Neural cell (in vitro differentiated cells): ENCODE data around the gene GAB2. TPM values are rescaled to one million over a fixed set of nuclear protein-coding genes. Genes with fewer than 3 reads are reported as not detected.

Experiments
- H2AFZ ChIP-seq: fragments of 200-600, 300-800 bp; sonication (generic), shearing (Covaris generic); 2 replicates; pipeline ENCODE4 v1.6.0; 2014; ENCODE audit warnings: low read depth, mild to moderate bottlenecking, antibody characterized with exemption, low read length, moderate library complexity
- H3F3A ChIP-seq: fragments of 200-600 bp; shearing (Covaris generic); 2 replicates; pipeline ENCODE4 v1.6.1; 2016; ENCODE audit warnings: mild to moderate bottlenecking, moderate library complexity, mixed read lengths, antibody characterized with exemption, low read length; ENCODE audit not compliant: insufficient read depth, poor library complexity, severe bottlenecking
- H3K27ac ChIP-seq: fragments of 200-600, 300-800 bp; sonication (generic), shearing (Covaris generic); 2 replicates; pipeline ENCODE4 v1.5.1; 2014; ENCODE audit warnings: mild to moderate bottlenecking, low read length, moderate library complexity
- H3K27me3 ChIP-seq: fragments of 300-800, 200-600 bp; sonication (generic), shearing (Covaris generic); 2 replicates; pipeline ENCODE4 v1.6.0; 2014; ENCODE audit warnings: mild to moderate bottlenecking, low read depth, low read length, moderate library complexity; ENCODE audit not compliant: insufficient read depth
- H3K36me3 ChIP-seq: fragments of 300-800, 200-600 bp; sonication (generic), shearing (Covaris generic); 2 replicates; pipeline ENCODE4 v1.5.1; 2014; ENCODE audit warnings: mild to moderate bottlenecking, antibody characterized with exemption, low read length, moderate library complexity; ENCODE audit not compliant: insufficient read depth
- H3K4me2 ChIP-seq: fragments of 300-800, 200-600 bp; sonication (generic), shearing (Covaris generic); 2 replicates; pipeline ENCODE4 v1.6.0; 2014; ENCODE audit warnings: mild to moderate bottlenecking, low read length
- H3K4me3 ChIP-seq: fragments of 300-800, 200-600 bp; sonication (generic), shearing (Covaris generic); 2 replicates; pipeline ENCODE4 v1.5.1; 2014; ENCODE audit warnings: mild to moderate bottlenecking, low read length, moderate library complexity
- H3K79me2 ChIP-seq: fragments of 200-600 bp; shearing (Covaris generic); replicated peaks from 2 replicates; pipeline ENCODE4 v1.6.0; 2014; ENCODE audit warnings: mild to moderate bottlenecking, low read length, moderate library complexity; ENCODE audit not compliant: insufficient read depth
- H3K9ac ChIP-seq: fragments of 300-800, 200-600 bp; sonication (generic), shearing (Covaris generic); 2 replicates; pipeline ENCODE4 v1.6.1; 2016; ENCODE audit warnings: mild to moderate bottlenecking, low read length, mixed read lengths
- H3K9me2 ChIP-seq: fragments of 200-600 bp; shearing (Covaris generic); 2 replicates; pipeline ENCODE4 v1.6.1; 2016; ENCODE audit warnings: mild to moderate bottlenecking, low read length, mixed read lengths; ENCODE audit not compliant: insufficient read depth
- H3K9me3 ChIP-seq: fragments of 200-600, 300-800 bp; sonication (generic), shearing (Covaris generic); 2 replicates; pipeline ENCODE4 v1.6.1; 2016; ENCODE audit warnings: mild to moderate bottlenecking, mixed run types, low read length, moderate library complexity, mixed read lengths
- H4K20me1 ChIP-seq: fragments of 200-600 bp; shearing (Covaris generic); 2 replicates; pipeline ENCODE4 v1.6.1; 2016; ENCODE audit warnings: mild to moderate bottlenecking, mixed run types; ENCODE audit not compliant: insufficient read depth
- EP300 ChIP-seq: fragments of 450-650 bp; conservative IDR thresholded peaks from 2 replicates; pipeline ENCODE4 v1.6.1; 2014; ENCODE audit warnings: antibody characterized with exemption, mild to moderate bottlenecking, moderate library complexity; ENCODE audit not compliant: poor library complexity, severe bottlenecking
- EZH2 ChIP-seq: fragments of 200-600, 300-800 bp; shearing (Covaris generic), sonication (generic); IDR thresholded peaks from 2 replicates; pipeline ENCODE4 v1.6.1; 2014; ENCODE audit warnings: antibody characterized with exemption, low read length, borderline replicate concordance, mild to moderate bottlenecking; ENCODE audit not compliant: insufficient read depth, poor library complexity, severe bottlenecking
- MXI1 ChIP-seq: fragments of 450-650 bp; conservative IDR thresholded peaks from 2 replicates; pipeline ENCODE4 v1.6.1; 2014; ENCODE audit warnings: antibody characterized with exemption, mild to moderate bottlenecking; ENCODE audit not compliant: poor library complexity, severe bottlenecking
- POLR2AphosphoS5 ChIP-seq: IDR thresholded peaks from 2 replicates; pipeline ENCODE4 v1.6.1; 2012
- RAD21 ChIP-seq: fragments of 450-650 bp; conservative IDR thresholded peaks from 2 replicates; pipeline ENCODE4 v1.6.1; 2014; ENCODE audit warnings: antibody characterized with exemption, mild to moderate bottlenecking, moderate library complexity
- REST ChIP-seq: IDR thresholded peaks from 2 replicates; pipeline ENCODE4 v1.6.1; 2012; ENCODE audit warnings: borderline replicate concordance
- SMC3 ChIP-seq: fragments of 450-650 bp; conservative IDR thresholded peaks from 2 replicates; pipeline ENCODE4 v1.6.1; 2014; ENCODE audit warnings: antibody characterized with exemption, mild to moderate bottlenecking, moderate library complexity; ENCODE audit not compliant: poor library complexity
- TAF1 ChIP-seq: IDR thresholded peaks from 2 replicates; pipeline ENCODE4 v1.6.1; 2012; ENCODE audit warnings: low read depth
- polyA plus RNA-seq: library from polyadenylated mRNA; depleted of rRNA; stranded (reverse); fragments of >200 nt; gene quantifications from 2 replicates; pipeline ENCODE4 v1.2.3, GENCODE V29; 2014
- TF ChIP-seq, protein P1 (sequence below): fragments of 450-650 bp; IDR thresholded peaks from 2 replicates; pipeline ENCODE4 v1.5.1; 2014; ENCODE audit warnings: antibody characterized with exemption, mild to moderate bottlenecking, moderate library complexity; ENCODE audit not compliant: poor library complexity, severe bottlenecking

Gene GAB2
- polyA plus RNA-seq, 1 donor from 2014 or later = 21.9 TPM

GRCh38 chr11:78449866-78450265 lies 32.2 kb upstream of the GAB2 start:
- Histone ChIP-seq H3K79me2 (no peaks in the 10 kb centered on the region), H2AFZ (no peak overlapping the region), H3K9ac (no peak overlapping the region), H3K4me2 (no peak overlapping the region), H3K4me3 (no peak overlapping the region), H3K27ac (no peak overlapping the region), H4K20me1 (no peaks in the 10 kb centered on the region), H3K9me2 (no peaks in the 10 kb centered on the region), H3K27me3 (no peaks in the 10 kb centered on the region), H3K36me3 (no peaks in the 10 kb centered on the region), H3F3A (no peaks in the 10 kb centered on the region), H3K9me3 (no peaks in the 10 kb centered on the region)
- TF ChIP-seq, protein P1, sequence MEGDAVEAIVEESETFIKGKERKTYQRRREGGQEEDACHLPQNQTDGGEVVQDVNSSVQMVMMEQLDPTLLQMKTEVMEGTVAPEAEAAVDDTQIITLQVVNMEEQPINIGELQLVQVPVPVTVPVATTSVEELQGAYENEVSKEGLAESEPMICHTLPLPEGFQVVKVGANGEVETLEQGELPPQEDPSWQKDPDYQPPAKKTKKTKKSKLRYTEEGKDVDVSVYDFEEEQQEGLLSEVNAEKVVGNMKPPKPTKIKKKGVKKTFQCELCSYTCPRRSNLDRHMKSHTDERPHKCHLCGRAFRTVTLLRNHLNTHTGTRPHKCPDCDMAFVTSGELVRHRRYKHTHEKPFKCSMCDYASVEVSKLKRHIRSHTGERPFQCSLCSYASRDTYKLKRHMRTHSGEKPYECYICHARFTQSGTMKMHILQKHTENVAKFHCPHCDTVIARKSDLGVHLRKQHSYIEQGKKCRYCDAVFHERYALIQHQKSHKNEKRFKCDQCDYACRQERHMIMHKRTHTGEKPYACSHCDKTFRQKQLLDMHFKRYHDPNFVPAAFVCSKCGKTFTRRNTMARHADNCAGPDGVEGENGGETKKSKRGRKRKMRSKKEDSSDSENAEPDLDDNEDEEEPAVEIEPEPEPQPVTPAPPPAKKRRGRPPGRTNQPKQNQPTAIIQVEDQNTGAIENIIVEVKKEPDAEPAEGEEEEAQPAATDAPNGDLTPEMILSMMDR = no peak
- TF ChIP-seq EP300 (no peak), EZH2 (no peak), SMC3 (no peak), RAD21 (no peak), TAF1 (no peak)

DNA sequence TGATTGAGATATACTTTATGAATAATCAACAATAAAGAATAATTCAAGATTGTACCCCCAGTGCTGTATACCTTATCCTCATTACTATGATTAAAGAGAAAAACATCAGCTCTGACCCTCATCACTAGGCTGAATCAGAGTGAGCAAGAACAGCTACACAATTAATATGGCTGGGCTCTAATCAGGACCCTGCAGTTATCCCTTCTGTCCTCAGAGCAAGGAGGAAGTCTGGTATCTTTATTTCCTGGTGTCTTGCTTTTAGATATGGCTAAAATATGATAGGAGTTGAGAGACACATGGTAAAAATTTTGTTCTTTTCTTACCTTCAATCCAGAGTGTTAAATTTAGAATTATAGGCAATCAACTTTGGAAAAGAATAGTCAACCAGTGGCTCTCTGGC lies 28.6 kb upstream of the GAB2 start:
- no peaks in the 10 kb centered on the region for H3F3A ChIP-seq
- no peaks in the 10 kb centered on the region for H3K9me3 ChIP-seq
- no peak overlapping the region for H3K9ac ChIP-seq
- H2AFZ ChIP-seq = no peak overlapping the region
- no peak overlapping the region for H3K4me2 ChIP-seq
- no peaks in the 10 kb centered on the region for H4K20me1 ChIP-seq
- H3K79me2 ChIP-seq = no peaks in the 10 kb centered on the region
- H3K27ac ChIP-seq = no peak overlapping the region
- H3K36me3 ChIP-seq = peaks cover 4% of the 10 kb centered on the region
- H3K27me3 ChIP-seq = no peaks in the 10 kb centered on the region
- H3K9me2 ChIP-seq = no peaks in the 10 kb centered on the region
- H3K4me3 ChIP-seq = no peak overlapping the region
- TF ChIP-seq TAF1 (no peak), EZH2 (no peak), POLR2AphosphoS5 (no peak), MXI1 (no peak), REST (no peak), RAD21 (no peak), SMC3 (no peak), EP300 (no peak)
- TF ChIP-seq, protein P1 = no peak
